IPS-18c (cell line): ENCODE results near the gene DOLK.
A peak's percentile ranks its signal among the peaks of the same experiment; 100 is the strongest.

Source experiments
- H3K4me3 ChIP-seq: 2 replicates; pipeline ENCODE4 v1.7.0; 2013; ENCODE audit warnings: low read depth, mild to moderate bottlenecking, low read length, moderate library complexity; ENCODE audit not compliant: insufficient read depth
- H3K9me3 ChIP-seq: one replicate; pipeline ENCODE4 v1.6.1; 2013; ENCODE audit warnings: mild to moderate bottlenecking, low read length, moderate library complexity; ENCODE audit not compliant: control insufficient read depth, insufficient read depth

The DOLK gene

GRCh38 chr9:128913995-128914772 is 33.2 kb downstream of the DOLK start:
- no peaks in the 10 kb centered on the region for H3K9me3 ChIP-seq
- no peak overlapping the region for H3K4me3 ChIP-seq

GRCh38 chr9:128913048-128913900 is 34.1 kb downstream of the DOLK start:
- Histone ChIP-seq H3K9me3 (no peaks in the 10 kb centered on the region), H3K4me3 (no peak overlapping the region)

- H3K9me3 ChIP-seq: no peaks in the 10 kb centered on the region
- peak overlapping the region; percentile 15; the same call in 1 of the 2 replicates for H3K4me3 ChIP-seq
Observed at GRCh38 chr9:128912270-128912853, 35.0 kb downstream of the DOLK start.

- no peak overlapping the region for H3K4me3 ChIP-seq
Observed at GRCh38 chr9:128911529-128912035, 35.8 kb downstream of the DOLK start.

GRCh38 chr9:128910906-128911305 is 36.5 kb downstream of the DOLK start:
- no peaks in the 10 kb centered on the region for H3K9me3 ChIP-seq
- H3K4me3 ChIP-seq: no peak overlapping the region

More at GRCh38 chr9:128911529-128912035, 35.8 kb downstream of the DOLK start:
- no peaks in the 10 kb centered on the region for H3K9me3 ChIP-seq

GRCh38 chr9:128909859-128910258 is 37.5 kb downstream of the DOLK start:
- H3K4me3 ChIP-seq: no peak overlapping the region

GRCh38 chr9:128908372-128908771 is 39.0 kb downstream of the DOLK start:
- no peaks in the 10 kb centered on the region for H3K9me3 ChIP-seq
- H3K4me3 ChIP-seq: no peak overlapping the region

More at GRCh38 chr9:128909859-128910258, 37.5 kb downstream of the DOLK start:
- no peaks in the 10 kb centered on the region for H3K9me3 ChIP-seq

- H3K4me3 ChIP-seq: no peak overlapping the region
- no peaks in the 10 kb centered on the region for H3K9me3 ChIP-seq
Observed at GRCh38 chr9:128906741-128907140, 40.7 kb downstream of the DOLK start.

- no peak overlapping the region for H3K4me3 ChIP-seq
- H3K9me3 ChIP-seq: no peaks in the 10 kb centered on the region
Observed at GRCh38 chr9:128905964-128906363, 41.4 kb downstream of the DOLK start.

- Histone ChIP-seq H3K9me3 (no peaks in the 10 kb centered on the region), H3K4me3 (no peak overlapping the region)
Observed at GRCh38 chr9:128903871-128904620, 43.4 kb downstream of the DOLK start.

GRCh38 chr9:128903079-128903461 is 44.3 kb downstream of the DOLK start:
- Histone ChIP-seq H3K4me3 (no peak overlapping the region), H3K9me3 (no peaks in the 10 kb centered on the region)

- no peak overlapping the region for H3K4me3 ChIP-seq
- no peaks in the 10 kb centered on the region for H3K9me3 ChIP-seq
Observed at GRCh38 chr9:128902351-128903078, 44.9 kb downstream of the DOLK start.

- no peak overlapping the region for H3K4me3 ChIP-seq
Observed at GRCh38 chr9:128901822-128902221, 45.6 kb downstream of the DOLK start.

GRCh38 chr9:128901379-128901778 is 46.0 kb downstream of the DOLK start:
- H3K9me3 ChIP-seq: no peaks in the 10 kb centered on the region
- no peak overlapping the region for H3K4me3 ChIP-seq

More at GRCh38 chr9:128901822-128902221, 45.6 kb downstream of the DOLK start:
- H3K9me3 ChIP-seq: no peaks in the 10 kb centered on the region

- Histone ChIP-seq H3K4me3 (no peak overlapping the region), H3K9me3 (no peaks in the 10 kb centered on the region)
Observed at GRCh38 chr9:128899566-128900322, 47.7 kb downstream of the DOLK start.
